HepG2 (cell line): Measurements from ENCODE around the gene BTBD17. TPM values are rescaled to one million over a fixed set of nuclear protein-coding genes. Genes with fewer than 3 reads are reported as not detected.

Source experiments
- AKAP8 ChIP-seq: sonication (generic); formaldehyde crosslinking; IDR thresholded peaks from 2 replicates; pipeline ENCODE4 v1.5.1; 2020; ENCODE audit warnings: mild to moderate bottlenecking, missing genetic modification reagents
- ATF2 ChIP-seq: sonication (generic); formaldehyde crosslinking; IDR thresholded peaks from 2 replicates; pipeline ENCODE4 v1.4.0; 2020; ENCODE audit warnings: missing genetic modification reagents
- ATF7 ChIP-seq, 2 experiments: fragments of 450-650 bp in 1 of 2; sonication (generic) in 1 of 2; formaldehyde crosslinking in 1 of 2; IDR thresholded peaks; 2 replicates each; pipeline versions ENCODE4 v1.4.0 to v1.6.1; 2016 to 2020; ENCODE audit warnings: antibody characterized with exemption in 1 of 2, mild to moderate bottlenecking in 1 of 2, missing genetic modification reagents in 1 of 2
- CBX2 ChIP-seq, 2 experiments: fragments of 200-600 bp in 1 of 2; sonication (generic); formaldehyde crosslinking in 1 of 2; IDR thresholded peaks; 2 replicates each; pipeline versions ENCODE4 v1.7.0 to v1.8.1; 2018 to 2022; ENCODE audit warnings: low read depth in 2 of 2, low read length in 1 of 2, mild to moderate bottlenecking in 1 of 2, missing genetic modification reagents in 1 of 2
- CTCF ChIP-seq: sonication (generic); formaldehyde crosslinking; IDR thresholded peaks from 2 replicates; pipeline ENCODE4 v1.5.0; 2020; ENCODE audit warnings: mild to moderate bottlenecking, missing genetic modification reagents, moderate library complexity
- EED ChIP-seq: sonication (generic); formaldehyde crosslinking; IDR thresholded peaks from 2 replicates; pipeline ENCODE4 v1.5.0; 2020; ENCODE audit warnings: mild to moderate bottlenecking, missing genetic modification reagents
- GMEB1 ChIP-seq: sonication (generic); formaldehyde crosslinking; IDR thresholded peaks from 2 replicates; pipeline ENCODE4 v1.5.1; 2020; ENCODE audit warnings: missing genetic modification reagents, mild to moderate bottlenecking, borderline replicate concordance
- KDM4B ChIP-seq: sonication (generic); formaldehyde crosslinking; IDR thresholded peaks from 2 replicates; pipeline ENCODE4 v1.4.0; 2020; ENCODE audit warnings: missing genetic modification reagents
- MAX ChIP-seq: IDR thresholded peaks from 2 replicates; pipeline ENCODE4 v1.6.1; 2012; ENCODE audit warnings: inconsistent platforms
- PAX8 ChIP-seq: sonication (generic); formaldehyde crosslinking; IDR thresholded peaks from 2 replicates; pipeline ENCODE4 v1.8.0; 2022; ENCODE audit warnings: mild to moderate bottlenecking, missing genetic modification reagents, borderline replicate concordance
- SMARCC2 ChIP-seq: fragments of 450-650 bp; IDR thresholded peaks from 2 replicates; pipeline ENCODE4 v1.6.1; 2017; ENCODE audit warnings: antibody characterized with exemption, mild to moderate bottlenecking
- STAT6 ChIP-seq: sonication (generic); formaldehyde crosslinking; IDR thresholded peaks from 2 replicates; pipeline ENCODE4 v1.4.0; 2020; ENCODE audit warnings: missing genetic modification reagents, mild to moderate bottlenecking, borderline replicate concordance
- ZBTB7B ChIP-seq: sonication (generic); formaldehyde crosslinking; IDR thresholded peaks from 2 replicates; pipeline ENCODE4 v1.4.0; 2020; ENCODE audit warnings: missing genetic modification reagents
- ZNF354B ChIP-seq: sonication (generic); formaldehyde crosslinking; IDR thresholded peaks from 2 replicates; pipeline ENCODE4 v1.8.0; 2022; ENCODE audit warnings: mild to moderate bottlenecking, missing genetic modification reagents
- ZNF737 ChIP-seq: sonication (generic); formaldehyde crosslinking; IDR thresholded peaks from 2 replicates; pipeline ENCODE4 v1.5.0; 2020; ENCODE audit warnings: missing genetic modification reagents, mild to moderate bottlenecking, borderline replicate concordance
- ZNF770 ChIP-seq: sonication (generic); formaldehyde crosslinking; IDR thresholded peaks from 2 replicates; pipeline ENCODE4 v1.5.0; 2020; ENCODE audit warnings: mild to moderate bottlenecking, missing genetic modification reagents
- polyA plus RNA-seq, 8 experiments: library from polyadenylated mRNA; depleted of rRNA in 3 of 8; stranded (reverse) in 7 of 8; unstranded in 1 of 8; fragments of >200 nt; fragmentation: Illumina TruSeq in 4 of 8; extraction: Trizol in 4 of 8; gene quantifications; 2 replicates each; pipeline versions ENCODE4 v1.2.1 to v1.2.3, GENCODE V29; 2011 to 2016; ENCODE audit warnings: low read depth in 4 of 8, missing spikeins in 1 of 8, mixed read lengths in 1 of 8; ENCODE audit not compliant: insufficient read depth in 1 of 8
- total RNA-seq, 5 experiments: library from RNA; depleted of rRNA; stranded (reverse); fragments of >200 nt; fragmentation: Illumina TruSeq; extraction: Trizol; gene quantifications; 2 replicates each; pipeline ENCODE4 v1.2.3, GENCODE V29; 2016; ENCODE audit warnings: low read depth in 1 of 5

BTBD17 gene
- total and polyA plus RNA-seq, 2 of the 13 experiments (the other 11 are each of a cell fraction or from before 2014, with no cell fraction given): not detected

- no peak for TF ChIP-seq GMEB1 (CRISPR knock-in tag)
- TF ChIP-seq ATF7 (IDR thresholded peaks at IDR 0.05): no peak
- no peak for TF ChIP-seq ATF7 (CRISPR knock-in tag; IDR thresholded peaks at IDR 0.05)
- TF ChIP-seq SMARCC2: no peak
- TF ChIP-seq CTCF (CRISPR knock-in tag): peak; percentile 92
- no peak for TF ChIP-seq ZNF737 (CRISPR knock-in tag)
- TF ChIP-seq MAX: 0 out of 2 replicates have a peak, but pooled peaks have one; percentile 51
- TF ChIP-seq CBX2 (IDR thresholded peaks at IDR 0.05; ENCODE audit: low read depth, low read length): no peak
- TF ChIP-seq CBX2 (CRISPR knock-in tag; IDR thresholded peaks at IDR 0.05; ENCODE audit: low read depth): no peak
- TF ChIP-seq AKAP8 (CRISPR knock-in tag): no peak
- no peak for TF ChIP-seq ZNF770 (CRISPR knock-in tag)
- no peak for TF ChIP-seq STAT6 (CRISPR knock-in tag)
- TF ChIP-seq ATF2: peak; percentile 56; the same call in 1 of the 2 replicates
- TF ChIP-seq PAX8 (CRISPR knock-in tag): no peak
- TF ChIP-seq ZBTB7B (CRISPR knock-in tag): no peak
- no peak for TF ChIP-seq ZNF354B
- no peak for TF ChIP-seq EED (CRISPR knock-in tag)
- no peak for TF ChIP-seq KDM4B
These were observed 7.5 kb downstream of the BTBD17 start (continued) for GRCh38 chr17:74354123-74354522.
